Nephron (organoid): ENCODE data around the gene ATAD1.
A peak's percentile ranks its signal among the peaks of the same experiment; 100 is the strongest.

Source experiments
- H3K27ac Mint-ChIP-seq, 3 experiments: 2 replicates each; pipeline ENCODE4 v1.8.0; 2020; ENCODE audit warnings: mixed read lengths in 3 of 3, mild to moderate bottlenecking in 2 of 3, moderate library complexity in 1 of 3
- H3K27me3 Mint-ChIP-seq: 2 replicates; pipeline ENCODE4 v1.8.0; 2021; ENCODE audit warnings: low read depth, mild to moderate bottlenecking, moderate library complexity, mixed read lengths
- H3K36me3 Mint-ChIP-seq: 2 replicates; pipeline ENCODE4 v1.8.0; 2020; ENCODE audit warnings: low read depth, mixed read lengths
- H3K4me1 Mint-ChIP-seq: 2 replicates; pipeline ENCODE4 v1.8.0; 2020; ENCODE audit warnings: mixed read lengths
- H3K4me3 Mint-ChIP-seq, 3 experiments: 2 replicates each; pipeline ENCODE4 v1.8.0; 2020; ENCODE audit warnings: mild to moderate bottlenecking in 3 of 3, mixed read lengths in 3 of 3, moderate library complexity in 2 of 3
- H3K9me3 Mint-ChIP-seq: 2 replicates; pipeline ENCODE4 v1.8.0; 2020; ENCODE audit warnings: mixed read lengths
- TF ChIP-seq, protein P1 (sequence below), 3 experiments: fragments of 200-600 bp; sonication (generic); IDR thresholded peaks; one replicate each; pipeline ENCODE4 v1.5.0; 2021; ENCODE audit warnings: antibody characterized with exemption in 3 of 3; ENCODE audit not compliant: unreplicated experiment in 3 of 3

ATAD1 gene

DNA sequence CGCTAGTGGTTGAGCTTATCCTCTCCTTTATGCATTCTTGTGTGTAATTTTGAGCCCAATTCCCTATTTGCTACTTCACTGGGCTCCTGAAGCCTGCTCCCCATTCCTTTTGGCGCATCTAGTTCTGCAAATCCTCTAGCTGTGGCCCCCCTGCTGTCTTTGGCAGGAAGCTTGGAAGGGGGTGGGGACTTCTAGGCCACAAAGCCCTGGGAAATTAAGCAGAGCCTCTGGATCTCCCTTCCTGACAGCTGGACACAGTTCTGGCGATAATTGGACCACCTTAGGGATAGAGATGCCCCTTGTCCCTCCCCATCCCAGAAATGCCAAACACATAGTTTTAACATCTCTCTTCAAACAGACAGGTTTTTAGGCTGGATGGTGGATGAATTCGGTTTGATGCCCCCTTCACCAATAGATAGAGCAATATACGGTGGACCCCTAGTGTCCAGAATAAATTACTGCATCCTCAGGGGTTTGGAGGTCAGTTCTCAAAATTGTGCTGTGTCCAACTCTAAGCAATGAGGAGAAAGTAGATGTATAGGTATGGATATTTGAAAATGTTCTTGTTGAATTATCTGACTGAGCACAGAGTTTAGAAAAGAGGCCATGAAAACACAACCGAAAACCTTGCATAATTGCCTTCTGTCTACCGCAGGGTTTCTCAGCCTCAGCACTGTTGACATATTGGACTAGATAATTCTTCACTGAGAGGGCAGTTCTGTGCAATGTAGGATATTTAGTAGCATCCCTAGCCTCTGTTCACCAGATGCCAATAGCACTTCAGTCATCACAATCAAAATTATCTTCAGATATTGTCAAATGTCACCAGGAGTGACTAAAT, 82.8 kb downstream of the ATAD1 start:
- H3K36me3 Mint-ChIP-seq, result peaks cover 4% of the 10 kb centered on the region
- TF ChIP-seq, protein P1, sequence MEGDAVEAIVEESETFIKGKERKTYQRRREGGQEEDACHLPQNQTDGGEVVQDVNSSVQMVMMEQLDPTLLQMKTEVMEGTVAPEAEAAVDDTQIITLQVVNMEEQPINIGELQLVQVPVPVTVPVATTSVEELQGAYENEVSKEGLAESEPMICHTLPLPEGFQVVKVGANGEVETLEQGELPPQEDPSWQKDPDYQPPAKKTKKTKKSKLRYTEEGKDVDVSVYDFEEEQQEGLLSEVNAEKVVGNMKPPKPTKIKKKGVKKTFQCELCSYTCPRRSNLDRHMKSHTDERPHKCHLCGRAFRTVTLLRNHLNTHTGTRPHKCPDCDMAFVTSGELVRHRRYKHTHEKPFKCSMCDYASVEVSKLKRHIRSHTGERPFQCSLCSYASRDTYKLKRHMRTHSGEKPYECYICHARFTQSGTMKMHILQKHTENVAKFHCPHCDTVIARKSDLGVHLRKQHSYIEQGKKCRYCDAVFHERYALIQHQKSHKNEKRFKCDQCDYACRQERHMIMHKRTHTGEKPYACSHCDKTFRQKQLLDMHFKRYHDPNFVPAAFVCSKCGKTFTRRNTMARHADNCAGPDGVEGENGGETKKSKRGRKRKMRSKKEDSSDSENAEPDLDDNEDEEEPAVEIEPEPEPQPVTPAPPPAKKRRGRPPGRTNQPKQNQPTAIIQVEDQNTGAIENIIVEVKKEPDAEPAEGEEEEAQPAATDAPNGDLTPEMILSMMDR (IDR thresholded peaks at IDR 0.05; ENCODE audit: unreplicated experiment in 3 of 3), result peak; percentile 73 to 76 (median 76)
- peaks cover 9% of the 10 kb centered on the region for H3K4me1 Mint-ChIP-seq
- H3K27ac Mint-ChIP-seq, result peak overlapping the region; percentile 2 to 69 (median 17)
- H3K9me3 Mint-ChIP-seq, result no peaks in the 10 kb centered on the region
- no peaks in the 10 kb centered on the region for H3K27me3 Mint-ChIP-seq
- H3K4me3 Mint-ChIP-seq, result no peak overlapping the region

DNA sequence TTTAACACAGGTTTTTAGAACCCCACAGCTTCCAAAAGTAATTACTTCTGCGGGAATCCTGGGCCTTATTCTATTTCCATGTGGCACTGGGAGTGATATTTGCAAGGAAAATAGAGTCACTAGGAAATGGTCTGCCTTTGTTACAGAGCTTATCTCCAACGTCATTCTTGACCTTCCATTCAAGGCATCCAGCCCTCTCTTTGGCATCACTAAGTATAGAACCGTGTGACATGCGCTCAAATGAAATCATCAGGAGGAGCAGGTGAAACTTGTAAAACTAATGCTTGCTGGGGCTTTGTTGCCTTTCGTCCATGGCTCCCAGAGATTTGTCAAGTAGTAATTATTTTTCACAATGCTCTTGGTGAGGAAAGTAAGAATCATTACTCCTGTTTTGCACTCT, 84.9 kb downstream of the ATAD1 start:
- Mint-ChIP-seq H3K4me3 (no peak overlapping the region), H3K27me3 (no peaks in the 10 kb centered on the region), H3K4me1 (peaks cover 9% of the 10 kb centered on the region), H3K36me3 (peaks cover 4% of the 10 kb centered on the region), H3K9me3 (no peaks in the 10 kb centered on the region), H3K27ac (no peak overlapping the region)
- TF ChIP-seq, protein P1 (IDR thresholded peaks at IDR 0.05; ENCODE audit: unreplicated experiment in 3 of 3), result no peak

DNA sequence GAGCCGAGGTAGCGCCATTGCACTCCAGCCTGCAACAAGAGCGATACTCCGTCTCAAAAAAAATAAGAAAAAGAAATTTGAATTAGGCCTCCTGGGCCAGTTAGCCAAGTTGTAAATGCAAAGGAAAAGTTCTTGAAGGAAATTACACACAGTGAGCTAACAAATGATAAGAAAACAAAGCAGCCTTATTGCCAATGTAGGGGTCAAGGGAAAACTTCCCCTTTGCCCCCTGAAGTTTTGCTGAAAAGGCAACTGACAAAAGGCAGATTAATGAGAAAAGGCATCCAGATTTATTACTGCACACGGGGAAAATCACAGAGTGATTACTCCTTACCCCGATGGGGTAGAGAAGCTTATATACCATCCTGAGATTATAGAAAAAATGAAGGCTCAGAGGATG, 88.1 kb downstream of the ATAD1 start:
- no peak overlapping the region for H3K4me3 Mint-ChIP-seq
- H3K36me3 Mint-ChIP-seq, result peaks cover 4% of the 10 kb centered on the region
- H3K9me3 Mint-ChIP-seq, result no peaks in the 10 kb centered on the region
- peaks cover 5% of the 10 kb centered on the region for H3K4me1 Mint-ChIP-seq
- no peaks in the 10 kb centered on the region for H3K27me3 Mint-ChIP-seq
- peak overlapping the region in 1 of 3 experiments; percentile 7 for H3K27ac Mint-ChIP-seq
- TF ChIP-seq, protein P1 (IDR thresholded peaks at IDR 0.05; ENCODE audit: unreplicated experiment in 3 of 3), result no peak

DNA sequence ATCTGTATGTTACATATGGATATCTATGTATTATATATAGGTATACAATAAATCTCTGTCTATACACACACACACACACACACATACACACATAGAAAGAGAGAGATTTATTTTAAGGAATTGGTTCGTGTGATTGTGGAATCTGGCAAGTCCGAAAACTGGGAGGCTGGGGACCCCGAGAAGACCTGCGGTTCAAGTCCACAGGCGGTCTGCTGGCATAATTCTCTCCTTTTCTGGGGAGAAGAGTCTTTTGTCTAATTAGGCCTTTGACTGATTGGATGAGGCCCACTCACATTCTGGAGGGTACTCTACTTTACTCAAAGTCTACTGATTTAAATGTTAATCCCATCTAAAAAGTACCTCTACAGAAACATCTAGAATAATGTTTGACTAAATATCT, 93.2 kb downstream of the ATAD1 start:
- H3K9me3 Mint-ChIP-seq, result no peaks in the 10 kb centered on the region
- no peak overlapping the region for H3K4me3 Mint-ChIP-seq
- H3K27me3 Mint-ChIP-seq, result no peaks in the 10 kb centered on the region
- H3K4me1 Mint-ChIP-seq, result no peaks in the 10 kb centered on the region
- no peaks in the 10 kb centered on the region for H3K36me3 Mint-ChIP-seq
- TF ChIP-seq, protein P1 (IDR thresholded peaks at IDR 0.05; ENCODE audit: unreplicated experiment in 3 of 3), result no peak
- H3K27ac Mint-ChIP-seq, result no peak overlapping the region

DNA sequence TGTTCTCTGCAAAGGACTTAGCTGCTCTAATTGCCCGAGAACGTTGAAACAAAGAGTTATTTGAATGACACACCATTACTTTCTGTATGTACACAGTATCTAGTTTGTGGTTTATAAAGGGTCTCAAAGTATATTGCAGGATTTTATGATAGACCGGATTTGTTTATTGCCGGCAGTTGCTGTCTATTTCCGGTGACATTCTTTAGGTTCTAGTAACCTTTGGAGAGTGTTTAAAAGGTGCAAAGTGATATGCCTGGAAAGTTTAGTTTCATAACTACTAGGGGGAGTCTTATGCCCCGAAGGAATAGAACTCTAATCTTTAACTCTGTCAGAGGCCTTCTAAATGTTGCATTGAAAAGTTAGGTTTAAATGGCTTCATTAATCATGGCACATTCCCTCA, 94.5 kb downstream of the ATAD1 start:
- Mint-ChIP-seq H3K4me1 (no peaks in the 10 kb centered on the region), H3K4me3 (no peak overlapping the region), H3K9me3 (no peaks in the 10 kb centered on the region), H3K36me3 (no peaks in the 10 kb centered on the region), H3K27ac (peak overlapping the region in 1 of 3 experiments; percentile 80), H3K27me3 (no peaks in the 10 kb centered on the region)
- TF ChIP-seq, protein P1 (IDR thresholded peaks at IDR 0.05; ENCODE audit: unreplicated experiment in 3 of 3), result no peak

DNA sequence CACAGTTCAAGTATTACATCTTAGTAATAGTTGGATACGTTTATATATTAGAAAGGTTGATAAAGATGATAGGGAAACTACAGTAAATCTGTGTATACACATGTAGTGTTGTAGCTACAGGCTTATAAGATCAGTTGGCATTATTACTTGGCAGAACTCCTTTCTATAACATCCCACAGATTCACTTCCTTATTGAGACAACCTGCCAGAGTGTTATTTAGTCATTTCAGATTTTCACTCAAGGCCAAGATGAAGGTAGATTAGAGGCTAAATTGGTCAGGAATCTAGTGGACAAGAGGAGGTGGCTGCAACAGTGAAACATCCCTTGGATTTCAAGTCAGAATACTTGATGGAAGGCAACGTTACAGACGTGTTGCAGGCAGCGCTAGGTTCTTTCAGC, 95.3 kb downstream of the ATAD1 start:
- H3K4me3 Mint-ChIP-seq, result no peak overlapping the region
- H3K9me3 Mint-ChIP-seq, result no peaks in the 10 kb centered on the region
- H3K27ac Mint-ChIP-seq, result peak overlapping the region in 1 of 3 experiments; percentile 15
- no peaks in the 10 kb centered on the region for H3K36me3 Mint-ChIP-seq
- H3K4me1 Mint-ChIP-seq, result no peaks in the 10 kb centered on the region
- H3K27me3 Mint-ChIP-seq, result no peaks in the 10 kb centered on the region
- TF ChIP-seq, protein P1 (IDR thresholded peaks at IDR 0.05; ENCODE audit: unreplicated experiment in 3 of 3), result no peak
